ENCODE results near the gene DENND1B.

Gene DENND1B

DNA sequence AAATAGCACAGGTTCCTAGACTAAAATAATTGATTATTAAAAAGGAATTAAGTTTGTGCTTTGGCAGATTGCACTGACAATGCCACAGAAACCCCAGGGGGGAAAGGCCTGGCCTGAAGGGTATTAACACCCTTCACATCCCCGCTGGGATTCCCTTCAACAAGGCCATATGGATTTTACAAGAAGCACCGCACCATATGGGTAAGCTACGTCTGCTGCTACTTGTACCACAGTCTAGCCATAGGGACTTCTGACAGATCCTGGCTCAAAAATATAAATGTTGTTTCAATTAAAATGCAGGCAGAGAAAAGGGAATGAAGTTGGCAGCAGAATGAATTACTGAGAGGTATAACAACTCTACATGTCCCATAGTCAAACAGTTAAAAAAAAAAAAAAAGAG, 101.0 kb downstream of the DENND1B start:
- Histone ChIP-seq H3K4me1 (ENCODE audit: control insufficient read depth, insufficient read depth, low read length) (peaks cover 4% of the 10 kb centered on the region), H3K4me3 (ENCODE audit: low read length) (no peak overlapping the region), H3K27me3 (ENCODE audit: control insufficient read depth, insufficient read depth, low read length) (no peaks in the 10 kb centered on the region), H3K9me3 (ENCODE audit: control insufficient read depth, low read length) (no peaks in the 10 kb centered on the region), H3K36me3 (ENCODE audit: control insufficient read depth, insufficient read depth, low read length) (no peaks in the 10 kb centered on the region), H3K9ac (ENCODE audit: low read length) (no peak overlapping the region)

DNA sequence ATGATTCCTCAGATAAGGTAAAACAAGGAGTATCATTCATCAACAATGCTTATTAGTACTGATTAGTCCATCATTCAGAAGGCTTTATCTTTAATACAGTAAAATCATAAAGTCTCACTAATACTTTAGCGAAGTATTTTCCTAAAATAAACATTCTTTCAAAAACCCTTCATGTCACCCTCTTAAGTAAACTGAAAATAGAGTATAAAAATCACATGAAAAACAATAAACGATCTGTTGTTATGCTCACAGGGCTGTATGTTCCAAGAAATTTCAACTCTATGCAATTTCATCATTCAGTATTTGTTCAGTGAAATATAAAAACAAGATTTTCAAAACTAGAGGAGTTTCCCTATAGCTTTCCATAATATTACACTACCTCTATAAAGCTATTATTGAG, 102.0 kb downstream of the DENND1B start:
- Histone ChIP-seq H3K4me3 (ENCODE audit: low read length) (no peak overlapping the region), H3K36me3 (ENCODE audit: control insufficient read depth, insufficient read depth, low read length) (no peaks in the 10 kb centered on the region), H3K4me1 (ENCODE audit: control insufficient read depth, insufficient read depth, low read length) (peaks cover 4% of the 10 kb centered on the region), H3K9ac (ENCODE audit: low read length) (no peak overlapping the region), H3K9me3 (ENCODE audit: control insufficient read depth, low read length) (no peaks in the 10 kb centered on the region), H3K27me3 (ENCODE audit: control insufficient read depth, insufficient read depth, low read length) (no peaks in the 10 kb centered on the region)

DNA sequence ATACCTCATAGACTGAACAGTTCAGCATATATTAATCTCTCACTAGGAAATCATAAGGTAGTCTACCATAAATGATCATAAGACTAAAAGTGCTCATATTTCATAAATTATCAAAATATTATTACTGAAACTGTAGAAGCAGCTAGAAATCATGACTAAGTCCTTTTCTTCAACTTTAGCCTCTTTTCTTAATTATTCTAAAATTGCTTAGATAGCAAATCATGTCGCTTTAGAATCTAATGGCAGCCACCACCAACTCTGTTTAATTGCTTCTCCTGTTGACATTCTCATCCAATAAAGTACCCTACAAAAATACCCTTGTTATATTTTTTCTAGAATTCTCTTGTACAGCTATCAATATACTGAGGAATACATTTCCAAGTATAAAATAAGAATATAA, 102.9 kb downstream of the DENND1B start:
- no peak overlapping the region for H3K4me3 ChIP-seq (ENCODE audit: low read length)
- no peaks in the 10 kb centered on the region for H3K9me3 ChIP-seq (ENCODE audit: control insufficient read depth, low read length)
- no peaks in the 10 kb centered on the region for H3K36me3 ChIP-seq (ENCODE audit: control insufficient read depth, insufficient read depth, low read length)
- H3K4me1 ChIP-seq (ENCODE audit: control insufficient read depth, insufficient read depth, low read length): peaks cover 4% of the 10 kb centered on the region
- H3K27me3 ChIP-seq (ENCODE audit: control insufficient read depth, insufficient read depth, low read length): no peaks in the 10 kb centered on the region
- H3K9ac ChIP-seq (ENCODE audit: low read length): no peak overlapping the region

DNA sequence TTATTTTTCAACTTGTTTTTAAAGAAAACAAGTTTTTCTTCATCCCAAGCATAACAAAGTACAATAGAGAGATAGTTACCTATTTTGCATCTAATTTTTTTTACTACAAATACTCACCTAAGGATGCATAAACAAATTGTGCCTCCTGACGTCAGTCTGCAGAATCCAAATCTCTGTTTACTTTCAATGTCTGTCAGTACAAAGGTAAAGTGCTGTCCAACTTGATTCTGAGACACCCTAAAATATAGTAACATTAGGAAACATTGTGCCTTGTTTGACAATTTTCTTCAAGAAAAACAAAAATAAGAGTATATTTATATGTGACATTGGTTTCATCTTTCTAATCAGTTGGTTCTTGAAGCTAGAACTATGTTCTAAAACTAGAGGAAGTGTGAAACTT, 103.4 kb downstream of the DENND1B start:
- no peak overlapping the region for H3K4me3 ChIP-seq (ENCODE audit: low read length)
- H3K4me1 ChIP-seq (ENCODE audit: control insufficient read depth, insufficient read depth, low read length): peaks cover 4% of the 10 kb centered on the region
- H3K36me3 ChIP-seq (ENCODE audit: control insufficient read depth, insufficient read depth, low read length): no peaks in the 10 kb centered on the region
- H3K9me3 ChIP-seq (ENCODE audit: control insufficient read depth, low read length): no peaks in the 10 kb centered on the region
- H3K27me3 ChIP-seq (ENCODE audit: control insufficient read depth, insufficient read depth, low read length): no peaks in the 10 kb centered on the region
- no peak overlapping the region for H3K9ac ChIP-seq (ENCODE audit: low read length)

DNA sequence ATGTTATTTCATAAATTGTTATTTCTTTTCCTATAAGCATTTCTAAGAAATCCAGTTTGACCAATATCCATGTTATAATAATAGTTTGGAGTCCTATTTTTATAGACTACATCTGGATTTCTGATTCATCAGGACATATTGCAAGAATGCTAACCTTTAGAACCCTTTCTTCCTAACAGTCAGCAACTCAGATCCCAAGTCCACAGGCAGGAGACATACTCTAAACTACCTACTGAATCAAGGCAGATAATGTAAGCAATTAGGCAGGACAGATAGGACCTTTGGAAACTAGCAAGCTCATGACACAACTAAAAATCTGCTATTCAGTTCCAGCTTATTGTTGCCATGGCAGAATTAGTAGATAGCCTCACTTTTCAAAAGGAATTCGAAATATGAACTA, 104.1 kb downstream of the DENND1B start:
- Histone ChIP-seq H3K27me3 (ENCODE audit: control insufficient read depth, insufficient read depth, low read length) (no peaks in the 10 kb centered on the region), H3K36me3 (ENCODE audit: control insufficient read depth, insufficient read depth, low read length) (no peaks in the 10 kb centered on the region), H3K4me3 (ENCODE audit: low read length) (no peak overlapping the region), H3K9ac (ENCODE audit: low read length) (no peak overlapping the region), H3K4me1 (ENCODE audit: control insufficient read depth, insufficient read depth, low read length) (peaks cover 4% of the 10 kb centered on the region), H3K9me3 (ENCODE audit: control insufficient read depth, low read length) (no peaks in the 10 kb centered on the region)

DNA sequence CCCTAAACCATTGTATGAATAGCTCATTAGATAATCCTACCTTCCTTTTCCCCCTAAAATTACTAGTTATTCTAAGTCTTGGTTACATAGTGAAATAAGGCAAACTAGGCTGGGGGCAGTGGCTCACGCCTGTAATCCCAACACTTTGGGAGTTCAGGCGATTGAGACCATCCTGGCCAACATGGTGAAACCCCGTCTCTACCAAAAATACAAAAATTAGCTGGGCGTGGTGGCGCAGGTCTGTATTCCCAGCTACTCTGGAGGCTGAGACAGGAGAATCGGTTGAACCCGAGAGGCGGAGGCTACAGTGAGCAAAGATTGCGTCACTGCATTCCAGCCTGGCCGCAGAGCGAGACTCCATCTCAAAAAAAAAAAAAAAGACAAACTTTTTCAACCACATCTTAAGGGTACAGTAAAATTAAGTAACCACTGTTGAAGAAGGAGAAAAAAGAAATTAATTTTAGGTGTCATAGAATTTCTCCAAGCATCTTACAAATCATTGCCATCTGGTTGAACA, 108.5 kb downstream of the DENND1B start:
- H3K9ac ChIP-seq (ENCODE audit: low read length): no peak overlapping the region
- no peak overlapping the region for H3K4me3 ChIP-seq (ENCODE audit: low read length)
- no peaks in the 10 kb centered on the region for H3K27me3 ChIP-seq (ENCODE audit: control insufficient read depth, insufficient read depth, low read length)
- peaks cover 4% of the 10 kb centered on the region for H3K4me1 ChIP-seq (ENCODE audit: control insufficient read depth, insufficient read depth, low read length)
- H3K9me3 ChIP-seq (ENCODE audit: control insufficient read depth, low read length): no peaks in the 10 kb centered on the region
- no peaks in the 10 kb centered on the region for H3K36me3 ChIP-seq (ENCODE audit: control insufficient read depth, insufficient read depth, low read length)

DNA sequence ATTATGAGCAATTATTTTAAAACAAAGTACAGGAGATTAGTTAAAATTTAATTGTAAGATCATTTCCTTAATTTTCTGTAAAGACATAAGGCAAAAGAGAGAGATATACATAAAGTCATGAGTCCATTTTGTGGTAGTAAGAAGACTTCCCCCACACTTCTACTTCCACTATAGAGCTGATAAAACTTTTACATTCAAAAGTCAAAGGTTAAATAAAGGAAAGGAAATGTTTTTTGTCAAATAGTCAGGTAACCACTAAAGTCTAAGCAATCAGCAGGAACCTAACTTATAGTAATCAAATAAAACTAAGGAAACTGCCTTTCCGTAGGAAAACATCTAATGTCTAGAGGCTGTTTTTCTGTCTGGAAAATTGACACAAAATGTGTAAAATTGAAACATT, 110.9 kb downstream of the DENND1B start:
- H3K9ac ChIP-seq (ENCODE audit: low read length): no peak overlapping the region
- H3K4me1 ChIP-seq (ENCODE audit: control insufficient read depth, insufficient read depth, low read length): peaks cover 4% of the 10 kb centered on the region
- no peaks in the 10 kb centered on the region for H3K9me3 ChIP-seq (ENCODE audit: control insufficient read depth, low read length)
- no peaks in the 10 kb centered on the region for H3K36me3 ChIP-seq (ENCODE audit: control insufficient read depth, insufficient read depth, low read length)
- no peaks in the 10 kb centered on the region for H3K27me3 ChIP-seq (ENCODE audit: control insufficient read depth, insufficient read depth, low read length)
- H3K4me3 ChIP-seq (ENCODE audit: low read length): no peak overlapping the region

DNA sequence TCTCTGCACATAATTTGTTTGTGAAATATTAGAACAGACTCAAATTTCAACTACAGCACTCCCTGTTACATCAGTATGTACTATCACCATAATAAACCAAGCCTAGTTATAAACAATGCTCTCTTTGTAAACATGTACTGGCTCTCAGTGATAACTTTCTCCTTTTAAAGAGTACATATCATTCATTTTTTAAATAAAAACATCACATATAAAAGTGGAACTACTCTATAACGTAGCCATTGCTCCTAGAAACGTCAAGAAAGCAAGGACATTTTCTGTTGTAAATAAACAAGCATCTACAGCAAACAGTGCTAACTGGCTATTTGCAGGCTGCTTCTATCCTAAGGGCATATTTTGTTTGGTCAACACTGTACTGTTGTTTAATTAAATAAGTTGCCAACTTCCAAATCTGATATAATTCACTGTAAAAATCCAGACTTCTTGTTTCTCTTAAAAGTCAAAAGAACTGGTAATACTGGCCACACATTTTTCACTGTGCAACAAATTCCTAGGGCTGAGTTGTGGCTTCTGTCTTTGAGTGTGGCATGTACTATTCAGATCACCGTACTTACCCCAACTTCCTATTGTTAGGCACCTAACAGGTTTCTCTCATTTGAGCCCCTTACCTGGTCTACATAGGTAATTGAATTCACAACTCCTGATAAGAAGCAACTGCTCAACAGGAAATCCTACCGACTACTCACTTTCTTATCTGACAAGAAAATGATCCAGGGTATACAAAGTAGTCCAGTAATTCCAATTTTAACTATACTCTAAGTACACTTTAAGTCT, 111.9 kb downstream of the DENND1B start:
- Histone ChIP-seq H3K27me3 (ENCODE audit: control insufficient read depth, insufficient read depth, low read length) (no peaks in the 10 kb centered on the region), H3K4me1 (ENCODE audit: control insufficient read depth, insufficient read depth, low read length) (peaks cover 4% of the 10 kb centered on the region), H3K9ac (ENCODE audit: low read length) (no peak overlapping the region), H3K4me3 (ENCODE audit: low read length) (no peak overlapping the region), H3K9me3 (ENCODE audit: control insufficient read depth, low read length) (no peaks in the 10 kb centered on the region), H3K36me3 (ENCODE audit: control insufficient read depth, insufficient read depth, low read length) (no peaks in the 10 kb centered on the region)

DNA sequence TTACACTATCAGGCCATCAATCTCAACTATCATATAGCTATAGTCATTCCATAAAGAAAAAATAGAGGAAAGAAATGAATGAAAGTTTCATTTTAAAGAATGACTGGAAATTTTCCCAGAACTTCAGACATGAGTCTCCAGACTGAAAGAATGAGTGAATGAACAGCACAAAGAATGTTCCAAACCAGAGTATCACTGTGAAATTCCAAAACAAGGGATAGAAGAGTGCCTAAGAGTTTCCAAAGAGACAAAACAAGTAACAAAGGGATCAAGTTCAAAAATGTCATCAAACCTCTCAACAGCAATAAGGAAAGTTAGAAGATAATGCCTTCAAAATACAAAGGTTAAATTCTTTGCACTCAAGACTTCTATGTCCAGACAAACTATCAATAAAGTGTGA, 114.9 kb downstream of the DENND1B start:
- no peaks in the 10 kb centered on the region for H3K36me3 ChIP-seq (ENCODE audit: control insufficient read depth, insufficient read depth, low read length)
- H3K27me3 ChIP-seq (ENCODE audit: control insufficient read depth, insufficient read depth, low read length): no peaks in the 10 kb centered on the region
- H3K9ac ChIP-seq (ENCODE audit: low read length): no peak overlapping the region
- H3K9me3 ChIP-seq (ENCODE audit: control insufficient read depth, low read length): no peaks in the 10 kb centered on the region
- no peak overlapping the region for H3K4me3 ChIP-seq (ENCODE audit: low read length)
- H3K4me1 ChIP-seq (ENCODE audit: control insufficient read depth, insufficient read depth, low read length): peaks cover 4% of the 10 kb centered on the region

DNA sequence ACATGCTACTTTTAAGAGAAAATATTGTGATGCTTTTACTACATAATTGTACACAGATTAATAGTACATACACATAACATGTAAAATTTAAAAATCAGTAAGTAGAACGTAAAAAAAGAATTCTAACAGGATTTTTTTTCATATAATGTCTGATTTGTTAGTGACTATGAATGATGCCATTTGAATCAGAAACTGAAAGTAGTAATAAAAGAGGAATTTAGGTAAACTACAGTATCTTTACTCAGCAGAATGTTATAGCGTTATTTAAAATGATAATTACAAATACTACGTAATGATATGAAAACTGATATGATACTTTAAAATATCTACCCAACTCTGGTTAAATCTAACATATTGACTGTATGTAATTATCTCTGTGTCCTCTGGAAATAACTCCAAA, 116.1 kb downstream of the DENND1B start:
- H3K27me3 ChIP-seq (ENCODE audit: control insufficient read depth, insufficient read depth, low read length): no peaks in the 10 kb centered on the region
- H3K4me1 ChIP-seq (ENCODE audit: control insufficient read depth, insufficient read depth, low read length): peaks cover 4% of the 10 kb centered on the region
- no peak overlapping the region for H3K4me3 ChIP-seq (ENCODE audit: low read length)
- no peak overlapping the region for H3K9ac ChIP-seq (ENCODE audit: low read length)
- no peaks in the 10 kb centered on the region for H3K9me3 ChIP-seq (ENCODE audit: control insufficient read depth, low read length)
- no peaks in the 10 kb centered on the region for H3K36me3 ChIP-seq (ENCODE audit: control insufficient read depth, insufficient read depth, low read length)

DNA sequence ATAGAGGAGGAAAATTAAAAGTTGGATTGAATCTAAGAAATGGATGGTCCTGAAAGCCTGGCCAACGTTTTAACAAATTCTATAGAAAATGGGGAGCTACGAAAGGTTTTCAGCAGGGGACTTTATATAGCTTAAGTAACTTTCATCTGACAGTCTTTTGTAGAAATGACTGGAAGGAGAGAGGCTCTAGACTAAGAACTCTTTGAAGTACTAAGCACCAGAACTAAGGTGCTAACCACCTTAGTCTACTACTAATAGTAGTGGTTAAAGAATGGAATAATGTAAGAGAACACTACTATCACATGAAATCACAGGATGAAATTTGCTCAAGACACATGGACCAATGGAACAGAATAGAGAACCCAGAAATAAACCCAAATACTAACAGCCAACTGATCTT, 126.1 kb downstream of the DENND1B start:
- Histone ChIP-seq H3K27me3 (ENCODE audit: control insufficient read depth, insufficient read depth, low read length) (no peaks in the 10 kb centered on the region), H3K9me3 (ENCODE audit: control insufficient read depth, low read length) (no peaks in the 10 kb centered on the region), H3K36me3 (ENCODE audit: control insufficient read depth, insufficient read depth, low read length) (no peaks in the 10 kb centered on the region), H3K4me1 (ENCODE audit: control insufficient read depth, insufficient read depth, low read length) (no peaks in the 10 kb centered on the region), H3K9ac (ENCODE audit: low read length) (no peak overlapping the region), H3K4me3 (ENCODE audit: low read length) (no peak overlapping the region)

DNA sequence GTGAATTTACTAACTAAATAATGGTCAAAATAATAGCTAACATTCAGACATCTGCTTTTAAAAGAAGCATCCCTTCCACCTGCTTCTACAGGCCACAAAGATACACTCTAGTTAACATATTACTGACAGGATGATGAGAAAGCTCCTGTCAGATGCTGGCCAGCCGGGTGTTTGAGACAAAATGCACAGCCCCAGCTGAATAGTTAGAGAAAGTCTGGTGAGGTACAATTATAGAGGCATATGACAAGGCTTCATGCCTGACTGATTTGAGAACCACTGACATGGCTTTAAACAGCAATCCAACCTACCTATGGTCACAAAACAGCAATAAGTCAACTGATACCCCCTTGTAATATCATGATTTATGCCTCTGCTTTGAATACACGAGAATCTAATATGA, 137.0 kb downstream of the DENND1B start:
- H3K4me1 ChIP-seq (ENCODE audit: control insufficient read depth, insufficient read depth, low read length): no peaks in the 10 kb centered on the region
- H3K27me3 ChIP-seq (ENCODE audit: control insufficient read depth, insufficient read depth, low read length): no peaks in the 10 kb centered on the region

DNA sequence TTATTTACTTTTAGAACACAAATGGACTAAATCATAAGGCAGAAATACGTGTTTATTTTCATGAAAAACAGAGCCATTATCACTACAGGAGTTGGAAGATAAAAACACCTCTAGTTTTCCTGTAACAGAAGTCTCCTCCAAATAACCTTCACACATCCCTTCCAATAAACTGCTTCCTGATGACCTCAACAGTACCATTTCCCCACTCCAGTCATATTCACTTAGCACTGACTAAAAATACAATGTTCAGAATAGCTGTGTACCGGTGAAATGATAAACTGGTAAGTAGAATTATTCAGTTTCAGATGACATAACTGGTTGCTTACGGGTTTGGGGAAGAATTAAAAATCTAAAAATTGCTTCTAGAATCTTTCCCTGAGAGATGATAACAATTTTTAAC, 137.9 kb downstream of the DENND1B start:
- Histone ChIP-seq H3K36me3 (ENCODE audit: control insufficient read depth, insufficient read depth, low read length) (no peaks in the 10 kb centered on the region), H3K27me3 (ENCODE audit: control insufficient read depth, insufficient read depth, low read length) (no peaks in the 10 kb centered on the region), H3K9me3 (ENCODE audit: control insufficient read depth, low read length) (no peaks in the 10 kb centered on the region), H3K4me3 (ENCODE audit: low read length) (no peak overlapping the region), H3K9ac (ENCODE audit: low read length) (no peak overlapping the region), H3K4me1 (ENCODE audit: control insufficient read depth, insufficient read depth, low read length) (no peaks in the 10 kb centered on the region)

More for the DNA sequence above, 137.0 kb downstream of the DENND1B start:
- no peak overlapping the region for H3K9ac ChIP-seq (ENCODE audit: low read length)
- no peak overlapping the region for H3K4me3 ChIP-seq (ENCODE audit: low read length)
- no peaks in the 10 kb centered on the region for H3K36me3 ChIP-seq (ENCODE audit: control insufficient read depth, insufficient read depth, low read length)
- H3K9me3 ChIP-seq (ENCODE audit: control insufficient read depth, low read length): no peaks in the 10 kb centered on the region

Measured in mucosa of stomach (tissue), 1 donor.